Nucleus accumbens (tissue), 56 donors: ENCODE data around the gene HEG1.
A peak's percentile ranks its signal among the peaks of the same experiment; 100 is the strongest.

Experiments used
- DNase-seq, 56 donors: peaks; one replicate each; lab custom pipeline; 2025; lab: John Stamatoyannopoulos, UW

The HEG1 gene

GRCh38 chr3:125023833-125024555 lies 31.8 kb downstream of the HEG1 start:
- no peak for DNase-seq

DNA sequence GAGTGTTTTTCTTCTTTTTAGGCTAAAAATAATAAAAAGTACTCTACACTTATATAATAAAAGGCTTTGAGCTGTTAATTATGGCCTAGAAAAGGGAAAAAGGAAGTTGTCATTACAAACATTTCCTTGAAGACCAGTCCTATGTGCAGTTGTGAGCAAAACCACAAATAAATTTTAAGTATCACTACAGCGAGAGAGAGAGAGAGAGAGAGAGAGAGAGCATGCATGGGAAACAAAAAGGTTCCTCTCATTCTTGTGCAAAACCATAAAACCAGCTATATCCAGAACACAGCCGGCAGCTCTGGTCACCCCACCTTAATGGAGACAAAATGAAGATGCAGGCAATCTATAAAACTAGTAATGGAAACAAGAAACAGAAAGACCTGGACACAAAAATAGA lies 33.6 kb downstream of the HEG1 start:
- DNase-seq, result no peak

DNA sequence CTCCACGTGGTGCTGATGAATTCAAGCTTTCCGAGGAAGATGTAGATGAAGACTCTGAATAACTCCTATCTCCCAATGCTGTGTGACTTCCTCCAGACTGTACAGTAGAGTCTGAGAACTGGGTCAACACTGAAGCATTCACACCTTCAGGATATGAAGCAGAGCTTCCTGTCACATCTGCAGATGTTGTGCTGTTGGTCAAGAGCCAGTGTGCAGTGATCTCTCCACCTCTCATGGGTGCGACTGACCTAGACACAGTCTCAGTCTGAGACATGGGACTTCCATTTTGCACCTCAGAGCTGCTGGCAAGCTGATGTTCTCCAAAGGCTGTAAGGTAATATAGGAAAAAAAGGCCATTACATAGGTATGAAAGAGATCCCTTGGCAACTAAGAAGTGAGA lies 36.5 kb downstream of the HEG1 start:
- no peak for DNase-seq

- DNase-seq, result no peak
Measured at GRCh38 chr3:125017406-125017805, 38.4 kb downstream of the HEG1 start.

DNA sequence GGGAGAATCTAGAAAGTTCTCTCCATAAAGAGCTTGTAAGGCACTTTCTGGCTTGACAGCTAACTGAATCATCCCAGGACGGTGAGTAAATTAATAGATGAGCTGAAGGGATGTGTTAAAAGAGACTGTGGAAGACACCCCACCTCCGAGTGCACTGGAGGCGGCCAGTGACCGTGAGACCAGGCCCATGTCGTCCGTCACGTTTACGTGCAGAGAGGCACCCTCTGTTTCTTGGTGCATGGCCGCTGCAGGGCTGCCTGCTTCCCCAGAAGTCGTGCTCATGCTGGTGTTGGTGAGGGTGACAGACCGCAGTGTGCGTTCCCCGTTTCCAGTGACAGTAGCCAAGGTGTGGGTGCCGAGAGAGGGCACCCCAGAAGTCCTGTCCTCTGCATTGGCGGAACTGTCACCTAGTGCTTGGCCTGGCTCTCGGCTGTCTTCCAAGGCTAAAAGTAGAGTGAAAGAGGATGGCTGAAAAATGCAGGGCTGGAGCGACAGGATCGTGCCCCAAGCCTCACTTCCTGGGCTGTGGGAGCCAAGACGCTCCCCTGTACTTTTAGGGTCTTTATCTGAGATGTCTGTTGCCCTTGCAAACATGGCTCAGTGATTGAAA lies 41.1 kb downstream of the HEG1 start:
- DNase-seq, result no peak

DNA sequence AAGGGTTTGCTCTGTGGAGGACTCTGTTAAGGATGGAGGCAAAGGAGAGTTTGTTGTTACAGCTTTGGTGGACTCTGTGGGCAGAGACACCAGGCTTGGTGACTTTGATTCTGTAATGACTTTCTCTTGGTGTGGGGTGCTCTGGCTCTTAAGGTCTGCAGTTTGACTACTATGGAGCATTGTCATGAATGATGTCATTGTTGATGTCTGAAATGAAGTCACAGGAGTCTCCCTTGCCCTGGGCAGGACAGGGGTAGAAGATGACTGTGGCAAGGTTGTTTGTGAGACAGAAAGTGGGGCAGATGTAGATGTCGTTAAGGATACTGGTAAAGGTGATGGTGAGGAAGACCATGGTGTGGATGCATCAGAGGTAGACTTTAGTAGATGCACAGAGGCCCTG lies 42.7 kb downstream of the HEG1 start:
- no peak for DNase-seq

DNA sequence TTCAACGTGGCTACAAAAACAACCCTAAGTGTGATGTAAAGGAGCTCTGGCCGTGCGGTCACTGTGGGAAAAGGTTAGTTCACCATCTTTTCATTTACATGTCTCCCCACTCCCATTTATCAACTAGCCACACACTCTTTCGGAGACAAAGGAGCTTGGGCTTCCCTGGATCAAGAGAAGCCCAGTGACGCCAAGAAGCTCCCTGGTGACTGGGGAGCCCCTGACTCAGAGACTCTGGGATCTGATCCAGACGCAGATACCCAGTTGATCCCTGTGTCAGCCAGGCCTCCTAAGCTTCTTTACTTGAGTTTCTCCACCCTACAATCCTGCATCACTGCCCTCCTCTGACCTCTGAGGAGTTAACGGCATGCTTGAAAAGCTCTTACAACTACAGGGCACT lies 43.9 kb downstream of the HEG1 start:
- peak in 1 of 56 donors; percentile 13 for DNase-seq

GRCh38 chr3:125010393-125010792 lies 45.4 kb downstream of the HEG1 start:
- DNase-seq, result no peak

DNA sequence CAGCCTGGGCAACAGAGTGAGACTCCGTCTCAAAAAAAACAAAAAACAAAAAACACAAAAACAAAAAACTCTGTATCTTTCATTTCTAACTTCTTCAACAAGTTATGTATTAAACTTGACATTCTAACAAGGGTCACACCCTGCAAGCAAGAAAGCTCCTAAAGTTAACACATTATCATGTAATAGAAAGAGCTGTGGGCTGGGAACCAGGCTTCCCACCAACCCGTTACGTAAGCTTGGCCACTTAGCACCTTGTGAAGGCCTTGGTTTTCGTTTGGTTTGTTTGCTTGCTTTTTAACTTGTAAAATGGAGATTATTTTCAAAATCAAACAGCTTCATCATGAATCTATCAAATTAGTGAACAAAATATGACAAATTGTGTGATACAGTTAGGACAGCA lies 47.0 kb downstream of the HEG1 start:
- no peak for DNase-seq

DNA sequence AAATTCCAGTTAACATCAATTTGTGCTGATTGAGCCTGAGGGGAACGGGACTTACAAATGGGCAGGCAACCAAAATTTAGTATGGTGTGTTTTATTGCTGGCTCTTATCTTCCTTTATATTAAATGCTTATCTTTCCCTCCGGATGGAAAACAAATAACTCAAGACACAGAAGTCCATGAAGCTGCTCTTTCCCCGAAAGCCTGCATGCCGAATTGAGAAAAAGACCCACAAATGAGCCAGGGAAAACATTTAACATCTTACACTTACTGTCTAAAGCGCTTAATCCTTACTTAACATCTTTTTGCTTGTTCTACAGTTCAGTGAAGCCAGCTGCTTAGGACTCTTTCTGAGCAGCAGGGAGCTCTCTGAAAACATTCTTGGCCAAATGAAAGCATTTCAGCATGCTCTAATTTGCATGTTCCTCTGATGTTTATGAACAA lies 49.5 kb downstream of the HEG1 start:
- DNase-seq, result no peak

DNA sequence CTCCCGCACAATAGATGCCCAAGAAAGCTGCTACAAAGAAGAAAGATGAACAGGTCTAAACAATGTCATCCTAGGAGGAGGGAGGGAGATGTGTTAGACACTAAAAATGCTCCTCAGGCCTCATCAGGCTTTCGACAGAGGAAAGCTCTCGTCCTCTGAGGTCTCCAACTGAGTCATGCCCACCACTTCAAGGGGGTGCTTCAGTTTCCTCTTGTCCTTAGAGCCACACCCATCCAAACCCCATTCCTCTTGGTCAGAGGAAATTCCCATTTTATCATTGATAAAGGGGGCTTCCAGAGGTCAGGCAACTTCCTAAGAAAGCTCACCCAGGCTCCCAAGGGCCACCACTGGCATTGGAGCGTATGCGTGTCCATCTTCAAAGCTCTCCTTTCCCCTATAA lies 50.1 kb downstream of the HEG1 start:
- no peak for DNase-seq

- no peak for DNase-seq
Measured at GRCh38 chr3:125005222-125005621, 50.6 kb downstream of the HEG1 start.

GRCh38 chr3:125003859-125004595 lies 51.8 kb downstream of the HEG1 start:
- DNase-seq, result no peak

DNA sequence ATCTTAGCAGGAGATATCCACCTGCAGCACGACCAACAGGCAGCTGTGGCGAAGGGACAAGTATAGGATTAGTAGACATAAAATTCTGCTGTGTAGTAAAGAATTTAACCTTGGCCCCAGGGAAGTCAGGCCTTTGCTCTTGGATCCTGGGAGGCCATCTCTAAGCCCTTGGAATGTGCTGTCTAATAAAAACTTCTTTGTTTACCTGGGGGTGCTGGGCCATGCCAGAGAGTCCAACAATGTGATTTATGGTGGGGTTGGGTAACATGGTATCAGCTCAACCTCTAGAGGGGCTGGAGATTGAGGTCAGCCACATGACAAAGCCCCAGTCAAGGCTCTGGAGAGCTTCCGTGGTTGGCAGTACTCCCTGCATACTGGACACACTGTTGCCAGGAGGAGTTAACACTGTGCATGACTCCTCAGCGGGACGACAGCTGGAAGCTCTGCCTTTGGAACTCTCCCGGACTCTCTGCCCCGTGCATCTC lies 52.4 kb downstream of the HEG1 start:
- DNase-seq, result peak in 14 of 56 donors; percentile 7 to 46 (median 22)

GRCh38 chr3:125002414-125003368 lies 53.1 kb downstream of the HEG1 start:
- DNase-seq, result peak in 1 of 56 donors; percentile 9

- DNase-seq, result no peak
Measured at GRCh38 chr3:125001557-125002413, 54.0 kb downstream of the HEG1 start.

- DNase-seq, result no peak
Measured at GRCh38 chr3:125000661-125001060, 55.1 kb downstream of the HEG1 start.

GRCh38 chr3:124999897-125000435 lies 55.8 kb downstream of the HEG1 start:
- no peak for DNase-seq

DNA sequence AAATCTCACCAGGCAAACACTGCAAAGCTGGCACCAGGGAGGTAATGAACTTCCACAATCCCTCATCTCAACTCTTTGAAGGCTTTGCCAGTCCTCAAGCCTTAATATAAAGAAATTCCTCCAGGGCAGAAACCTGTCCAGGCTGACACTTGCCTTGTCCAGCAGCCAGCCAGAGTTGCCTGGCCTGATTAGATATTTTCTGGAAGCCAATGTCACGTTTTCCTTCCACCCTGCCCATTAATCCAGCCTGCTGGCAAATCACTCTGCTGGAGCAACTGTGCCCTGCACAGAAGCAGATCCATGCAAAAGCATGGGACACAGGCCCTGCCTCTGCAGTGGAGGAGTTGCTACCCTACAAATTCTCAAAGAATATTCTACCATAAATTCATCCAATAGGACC lies 56.5 kb downstream of the HEG1 start:
- no peak for DNase-seq
